HG02840 (cell line): ENCODE results near the gene NCEH1.
"Not testable (repeated sequence)": the region's sequence is repeated elsewhere in the genome, so short reads cannot be mapped to it uniquely, and the experiment has no call there.

Experiments
- ATAC-seq: cut with Tn5 transposase; IDR thresholded peaks from one replicate; pipeline ENCODE4 v1.9.1; 2021; ENCODE audit warnings: mild to moderate bottlenecking, moderate library complexity, moderate number of reproducible peaks; ENCODE audit not compliant: unreplicated experiment, low FRiP score

The NCEH1 gene

DNA sequence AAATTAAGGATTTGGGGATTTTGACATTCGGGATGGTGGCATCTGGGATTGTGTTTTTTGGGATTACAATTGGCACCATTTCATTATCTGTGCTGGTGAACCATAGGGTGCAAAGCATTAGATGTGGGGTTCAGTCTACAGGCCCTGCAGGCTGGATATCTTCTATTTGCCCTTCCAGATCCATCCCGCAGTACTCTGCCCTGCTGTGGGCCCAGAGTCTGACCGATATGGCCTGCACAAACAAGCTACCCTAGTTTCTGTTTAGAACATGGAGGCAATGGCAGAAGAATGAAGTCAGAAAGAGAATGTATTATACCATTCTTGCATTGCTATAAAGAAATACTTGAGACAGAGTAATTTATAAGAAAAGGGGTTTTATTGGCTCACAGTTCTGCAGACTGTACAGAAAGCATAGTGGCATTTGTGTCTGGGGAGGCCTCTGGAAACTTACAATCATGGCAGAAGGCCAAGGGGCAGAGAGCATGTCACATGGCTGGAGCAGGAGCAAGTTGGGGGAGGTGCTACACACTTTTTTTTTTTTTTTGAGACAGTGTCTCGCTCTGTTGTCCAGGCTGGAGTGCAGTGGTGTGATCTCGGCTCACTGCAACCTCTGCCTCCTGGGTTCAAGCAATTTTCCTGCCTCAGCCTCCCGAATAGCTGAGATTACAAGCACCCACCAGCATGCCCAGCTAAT lies 93.7 kb downstream of the NCEH1 start:
- ATAC-seq = no peak

DNA sequence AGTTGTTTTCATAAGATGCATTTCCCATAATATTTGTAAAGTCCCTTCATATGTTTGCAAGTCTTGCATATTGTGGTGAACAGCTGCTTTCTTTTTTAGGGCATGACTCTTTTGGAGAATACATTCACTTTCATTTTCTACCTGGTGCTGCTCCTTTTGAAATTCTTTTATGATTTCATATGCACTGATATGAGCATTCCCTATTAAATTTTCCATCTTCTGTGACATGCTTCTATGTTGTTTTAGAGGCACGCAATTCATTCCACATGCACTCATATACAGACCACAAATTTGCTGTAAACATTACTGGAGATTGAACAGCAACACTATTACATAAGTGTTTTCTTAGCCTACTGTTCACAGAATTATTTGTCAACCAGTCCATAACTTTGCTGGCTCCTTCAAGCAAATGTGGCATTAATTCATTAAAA lies 94.8 kb downstream of the NCEH1 start:
- no peak for ATAC-seq

DNA sequence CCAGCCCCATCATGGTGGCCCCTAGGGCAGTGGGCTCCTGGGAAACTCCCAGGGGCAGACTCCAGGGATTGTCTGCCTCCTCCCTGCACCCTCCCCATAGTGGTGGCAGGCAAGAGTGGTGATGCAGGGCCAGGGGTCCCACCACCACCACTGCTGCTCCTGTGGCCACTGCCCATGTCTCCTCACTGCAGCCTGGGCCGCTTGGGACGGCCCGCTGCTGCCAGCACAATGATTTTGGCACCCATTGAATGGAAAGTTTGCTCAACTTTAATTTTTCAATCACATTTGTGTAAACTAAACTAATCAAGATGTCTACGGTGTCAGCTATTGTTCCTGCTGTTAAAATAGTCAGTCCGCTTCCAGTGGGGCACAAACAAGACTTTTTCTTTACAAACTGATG lies 95.6 kb downstream of the NCEH1 start:
- no peak for ATAC-seq

DNA sequence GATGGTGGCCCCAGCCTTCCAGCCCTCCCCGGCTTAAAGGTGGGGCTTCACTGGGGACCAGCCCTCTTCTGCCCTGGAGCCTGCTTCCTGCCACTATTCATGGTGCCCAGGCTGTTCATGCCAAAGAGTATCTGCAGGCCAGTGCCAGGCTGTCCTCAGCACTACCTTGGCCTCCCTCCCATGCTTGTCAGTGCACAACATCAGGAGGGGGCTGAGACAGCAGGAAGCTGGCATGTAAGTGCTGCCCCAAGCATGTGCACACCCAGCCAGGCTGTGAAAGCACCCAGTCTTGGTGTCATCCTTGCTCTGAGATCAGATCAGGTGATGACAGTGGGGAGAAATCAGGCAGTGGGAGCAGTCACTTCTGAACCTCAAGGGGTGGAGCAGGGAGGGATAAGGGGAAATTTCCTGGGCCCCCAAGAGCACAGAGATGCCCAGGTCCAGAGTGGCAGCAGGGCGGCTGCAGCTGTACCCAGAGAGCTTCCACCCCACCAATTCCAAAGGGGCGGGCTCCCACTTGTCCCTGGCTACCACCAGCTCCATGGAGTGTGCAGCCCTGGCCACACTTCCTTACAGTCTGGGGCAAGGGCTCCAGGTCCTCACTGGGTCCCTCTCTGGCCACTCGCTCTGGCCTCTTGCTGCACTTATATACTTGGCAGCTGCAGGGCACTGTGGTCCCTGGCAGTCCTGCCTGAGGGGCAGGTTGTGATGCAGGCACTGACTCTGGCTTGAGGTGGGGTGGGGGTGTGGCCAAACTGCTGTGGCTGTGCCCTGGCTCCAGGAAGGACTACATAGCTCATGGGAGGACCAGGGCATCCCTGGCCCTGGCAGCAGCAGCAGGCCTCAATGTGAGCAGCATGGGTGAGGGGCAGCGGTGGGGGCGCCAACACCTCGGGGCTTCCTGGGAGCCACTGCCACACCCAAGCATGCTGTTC lies 96.3 kb downstream of the NCEH1 start:
- no peak for ATAC-seq

DNA sequence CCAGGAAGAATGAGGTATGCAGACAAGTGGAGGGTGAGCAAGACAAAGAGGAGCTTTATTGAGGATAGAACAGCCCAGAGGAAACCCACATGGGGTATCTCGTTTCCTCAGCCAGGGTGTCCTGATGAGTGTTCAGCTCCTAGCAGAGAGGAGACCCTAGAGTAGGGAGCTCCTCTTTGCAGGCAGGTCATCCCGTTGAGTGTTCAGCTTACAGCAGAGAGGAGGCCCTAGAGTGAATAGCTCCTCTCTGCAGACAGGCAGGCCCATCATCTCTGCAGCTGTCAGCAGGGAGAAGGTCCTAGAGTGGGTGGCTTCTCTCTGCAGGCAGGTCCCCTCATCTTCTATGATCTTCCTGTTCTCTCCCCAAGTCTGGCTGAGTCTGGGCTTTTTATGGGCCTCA lies 97.0 kb downstream of the NCEH1 start:
- no peak for ATAC-seq

DNA sequence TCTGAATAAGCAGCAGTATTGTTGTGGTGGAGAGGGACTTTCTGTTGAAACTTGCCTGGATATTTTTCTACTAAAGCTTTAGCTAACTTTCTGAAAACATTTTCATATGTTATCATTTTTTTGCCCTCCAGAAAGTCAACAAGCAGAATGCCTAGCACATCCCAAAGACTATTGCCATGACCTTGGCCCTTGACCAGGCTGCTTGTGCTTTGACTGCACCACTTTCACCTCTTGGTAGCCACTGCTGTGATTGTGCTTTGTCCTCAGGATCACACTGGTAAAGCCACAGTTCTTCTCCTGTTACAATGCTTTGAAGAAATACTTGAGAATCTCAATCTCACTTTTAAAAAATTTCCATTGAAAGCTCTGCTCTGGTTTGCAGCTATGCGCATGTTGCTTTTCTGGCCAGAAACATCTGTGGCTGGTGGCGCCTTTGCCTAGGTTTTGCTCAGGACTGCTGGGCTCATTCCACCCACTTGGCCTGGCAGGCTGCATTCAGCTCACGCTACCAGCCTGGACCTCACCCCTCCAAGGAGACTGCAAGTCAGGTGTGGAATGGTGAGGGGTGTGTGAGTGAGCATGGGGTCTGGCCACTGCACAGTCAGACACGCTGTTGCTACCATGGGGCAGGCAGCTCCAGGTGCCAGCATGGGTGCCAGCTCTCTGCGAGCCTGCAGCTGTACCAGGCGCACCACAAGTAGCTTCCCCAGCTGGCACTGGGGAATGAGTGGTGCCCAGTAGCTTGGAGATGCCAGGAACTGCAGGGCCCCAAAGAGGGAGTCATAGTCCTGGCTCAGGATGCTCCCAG lies 97.8 kb downstream of the NCEH1 start:
- ATAC-seq = no peak

DNA sequence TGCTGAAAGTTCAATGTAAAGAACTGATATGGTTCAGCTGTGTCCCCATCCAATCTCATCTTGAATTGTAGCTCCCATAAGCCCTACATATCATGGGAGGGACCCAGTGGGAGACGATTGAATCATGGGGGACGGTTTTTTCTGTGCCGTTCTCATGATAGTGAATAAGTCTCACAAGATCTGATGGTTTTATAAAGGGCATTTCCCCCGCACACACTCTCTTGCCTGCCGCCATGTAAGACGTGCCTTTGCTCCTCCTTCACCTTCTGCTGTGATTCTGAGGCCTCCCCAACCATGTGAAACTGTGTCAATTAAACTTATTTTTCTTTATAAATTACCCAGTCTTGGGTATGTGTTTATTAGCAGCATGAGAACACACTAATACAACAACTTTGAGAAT lies 101.1 kb downstream of the NCEH1 start:
- no peak for ATAC-seq

DNA sequence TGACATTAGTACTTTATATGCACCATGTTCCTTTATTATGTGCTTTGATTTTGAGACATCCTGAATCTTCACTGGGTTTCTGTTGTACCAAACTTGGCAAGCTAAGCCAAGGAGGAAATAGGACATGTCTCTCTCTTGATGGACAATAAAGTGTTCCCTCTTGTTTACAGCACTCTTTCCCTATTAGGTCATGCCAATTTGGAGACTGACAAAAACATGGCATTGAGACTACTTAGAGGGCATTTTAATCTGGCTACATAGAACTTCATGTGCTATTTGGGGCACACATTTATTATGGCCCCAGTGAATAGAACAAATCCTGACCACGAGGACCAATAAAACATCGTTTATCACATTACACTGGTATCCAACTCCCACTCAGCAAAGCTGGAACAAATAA lies 102.3 kb downstream of the NCEH1 start:
- no peak for ATAC-seq

DNA sequence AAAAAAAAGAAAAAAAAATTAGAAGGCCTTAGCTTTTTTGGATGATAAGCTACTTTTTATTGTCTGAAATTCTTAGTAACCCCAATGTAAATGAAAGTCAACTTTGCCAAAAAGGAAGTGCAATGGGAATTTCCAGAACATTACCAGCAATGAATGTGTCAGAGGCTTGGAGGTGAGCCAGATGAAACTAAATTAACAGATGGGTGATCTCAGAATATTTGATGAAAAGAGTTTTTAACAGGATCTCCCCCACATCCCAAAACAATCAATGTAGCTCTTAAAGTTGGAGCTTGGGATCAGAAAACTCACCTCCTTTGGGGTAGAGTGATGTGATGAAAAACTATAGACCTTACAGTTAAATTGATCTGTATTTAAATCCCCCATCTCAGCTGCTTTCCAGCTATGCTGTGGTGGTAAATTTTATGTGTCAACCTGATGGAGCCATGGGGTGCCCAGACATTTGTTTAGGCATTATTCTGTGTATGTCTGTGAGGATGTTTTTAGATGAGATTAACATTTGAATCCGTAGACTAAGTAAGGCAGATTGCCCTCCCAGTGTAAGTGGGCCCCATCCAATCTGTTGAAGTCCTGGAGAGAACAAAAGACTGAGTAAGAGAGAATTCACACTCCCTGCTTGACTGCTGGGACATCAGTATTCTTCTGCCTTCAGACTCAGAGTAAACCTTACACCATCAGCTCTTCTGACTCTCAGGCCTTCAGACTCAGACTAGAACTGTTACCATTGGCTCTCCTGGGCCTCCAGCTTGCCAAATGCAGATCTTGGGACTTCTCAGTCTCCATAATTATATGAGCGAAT lies 103.4 kb downstream of the NCEH1 start:
- no peak for ATAC-seq

DNA sequence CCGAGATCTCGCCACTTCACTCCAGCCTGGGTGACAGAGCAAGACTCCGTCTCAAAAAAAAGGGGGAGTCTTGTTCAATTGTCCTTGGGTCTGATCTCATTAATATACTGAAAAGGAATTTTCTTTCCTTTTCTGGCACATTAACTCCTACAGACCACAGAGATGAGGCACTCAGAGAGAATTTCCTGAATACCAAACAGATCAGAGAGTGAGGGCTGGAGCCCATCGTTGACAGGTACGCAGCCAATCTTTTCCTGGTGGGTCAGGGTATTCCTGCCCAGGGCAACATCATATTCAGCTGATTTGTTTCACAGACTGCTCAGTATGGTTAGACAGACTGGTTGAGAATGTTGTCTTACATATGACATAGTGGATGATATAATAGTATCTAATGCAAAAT lies 104.8 kb downstream of the NCEH1 start:
- no peak for ATAC-seq

DNA sequence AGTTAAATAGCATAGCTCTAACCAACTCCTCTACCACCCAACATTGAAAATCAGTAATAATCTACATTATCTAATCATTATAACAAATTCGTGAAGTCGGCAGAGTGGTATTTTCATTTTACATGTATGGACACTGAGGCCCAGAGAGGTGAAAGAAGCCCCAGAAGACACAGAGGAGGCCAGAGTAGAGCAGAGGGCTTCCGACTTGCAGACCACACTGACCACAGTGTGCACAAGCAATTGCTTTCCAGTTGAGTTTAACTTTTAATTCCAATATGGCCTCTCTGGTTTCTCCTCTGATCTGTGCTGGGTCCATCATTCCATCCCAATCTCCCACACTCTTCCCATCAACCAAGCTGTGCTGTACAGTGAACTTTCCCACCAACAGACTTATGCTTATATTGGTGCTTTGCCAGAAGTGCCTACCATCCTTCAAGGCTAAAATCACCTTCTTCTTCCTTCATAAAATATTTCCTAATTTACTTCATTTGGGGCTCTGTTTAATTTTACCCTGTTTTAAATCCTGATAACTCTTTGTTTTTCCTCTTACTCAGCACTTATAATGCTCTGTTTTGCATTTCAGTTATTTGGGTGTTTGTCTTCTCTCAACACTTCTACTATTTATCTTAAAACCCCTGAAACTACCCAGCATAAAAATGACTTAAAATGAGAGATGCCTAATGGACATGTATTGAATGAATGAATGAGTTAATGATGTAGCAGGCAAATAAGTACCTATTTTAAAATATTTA lies 105.8 kb downstream of the NCEH1 start:
- no peak for ATAC-seq

DNA sequence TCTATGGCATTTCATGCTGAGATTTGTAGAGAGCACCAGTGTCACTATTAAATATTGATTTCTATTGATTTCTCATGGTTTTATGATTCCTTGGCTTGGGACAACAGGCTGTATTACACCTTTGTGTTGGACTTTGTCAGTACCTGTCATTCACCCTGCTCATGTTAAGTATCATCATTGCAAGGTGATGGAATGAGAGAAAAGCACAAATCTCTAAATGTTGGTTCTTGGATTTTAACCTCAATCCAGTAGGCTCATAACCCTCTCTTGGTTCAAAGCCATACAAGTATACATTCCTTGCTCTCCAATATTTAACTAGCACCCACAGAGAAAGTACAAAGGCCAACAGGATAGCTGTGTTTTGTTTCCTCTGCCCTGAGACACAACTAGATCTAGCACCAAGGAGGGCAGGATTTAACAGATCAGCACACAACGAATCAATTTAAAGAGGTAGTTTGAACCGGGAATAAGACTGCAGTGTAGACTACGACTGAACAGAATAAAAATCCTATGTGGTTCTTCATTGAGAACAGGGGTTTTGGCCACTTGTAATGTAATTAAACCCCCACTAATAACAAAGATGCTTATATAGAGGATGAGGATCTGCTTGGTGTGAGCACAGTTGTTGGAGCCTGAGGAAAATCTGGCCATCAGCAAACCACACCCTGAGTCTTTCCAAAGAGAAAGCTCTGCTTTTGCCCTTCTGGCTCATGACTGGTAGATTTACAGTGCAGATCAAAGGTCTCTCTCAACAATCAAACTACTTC lies 109.6 kb downstream of the NCEH1 start:
- no peak for ATAC-seq

DNA sequence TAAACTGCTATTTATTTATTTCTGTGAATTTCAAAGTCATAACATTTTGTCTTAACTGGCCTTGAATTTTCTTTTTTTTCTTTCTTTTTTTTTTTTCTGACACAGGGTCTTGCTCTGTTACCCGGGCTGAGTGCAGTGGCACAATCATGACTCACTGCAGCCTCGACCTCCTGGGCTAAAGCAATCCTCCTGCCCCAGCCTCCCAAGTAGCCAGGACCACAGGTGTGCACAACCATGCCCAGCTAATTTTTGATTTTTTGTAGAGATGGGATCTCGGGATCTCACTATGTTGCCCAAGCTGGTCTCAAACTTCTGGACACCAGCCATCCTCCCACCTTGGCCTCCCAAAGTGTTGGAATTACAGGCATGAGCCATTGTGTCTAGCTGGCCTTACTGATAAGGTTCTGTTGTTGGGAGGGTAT lies 110.2 kb downstream of the NCEH1 start:
- ATAC-seq = no peak

DNA sequence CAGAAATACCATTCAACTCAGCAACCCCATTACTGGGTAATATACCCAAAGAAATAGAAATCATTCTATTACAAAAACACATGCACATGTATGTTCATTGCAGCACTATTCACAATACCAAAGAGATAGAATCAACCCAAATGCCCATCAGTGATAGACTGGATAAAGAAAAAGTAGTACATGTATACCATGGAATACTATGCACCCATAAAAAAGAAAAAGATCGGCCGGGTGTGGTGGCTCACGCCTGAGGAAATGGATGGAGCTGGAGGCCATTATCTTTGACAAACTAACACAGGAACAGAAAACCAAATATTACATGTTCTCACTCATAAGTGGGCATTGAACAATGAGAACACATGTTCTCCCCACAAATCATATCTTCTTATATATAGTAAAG lies 112.0 kb downstream of the NCEH1 start:
- ATAC-seq = no peak

DNA sequence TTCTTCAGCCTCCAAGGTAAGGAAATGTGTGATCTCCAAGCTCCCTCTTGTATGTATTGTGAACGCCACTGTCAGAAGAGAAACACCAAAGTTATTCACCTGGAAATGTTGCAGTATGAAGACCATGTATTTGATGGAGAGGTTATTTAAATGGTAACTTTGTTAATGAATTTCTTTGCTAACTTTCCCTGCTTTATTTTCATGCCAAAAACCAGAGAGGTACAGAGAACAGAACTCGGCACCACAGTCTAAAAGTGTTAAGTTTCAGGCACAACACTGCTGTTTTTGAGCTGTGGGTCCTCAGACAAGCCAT lies 114.5 kb downstream of the NCEH1 start:
- ATAC-seq = no peak

DNA sequence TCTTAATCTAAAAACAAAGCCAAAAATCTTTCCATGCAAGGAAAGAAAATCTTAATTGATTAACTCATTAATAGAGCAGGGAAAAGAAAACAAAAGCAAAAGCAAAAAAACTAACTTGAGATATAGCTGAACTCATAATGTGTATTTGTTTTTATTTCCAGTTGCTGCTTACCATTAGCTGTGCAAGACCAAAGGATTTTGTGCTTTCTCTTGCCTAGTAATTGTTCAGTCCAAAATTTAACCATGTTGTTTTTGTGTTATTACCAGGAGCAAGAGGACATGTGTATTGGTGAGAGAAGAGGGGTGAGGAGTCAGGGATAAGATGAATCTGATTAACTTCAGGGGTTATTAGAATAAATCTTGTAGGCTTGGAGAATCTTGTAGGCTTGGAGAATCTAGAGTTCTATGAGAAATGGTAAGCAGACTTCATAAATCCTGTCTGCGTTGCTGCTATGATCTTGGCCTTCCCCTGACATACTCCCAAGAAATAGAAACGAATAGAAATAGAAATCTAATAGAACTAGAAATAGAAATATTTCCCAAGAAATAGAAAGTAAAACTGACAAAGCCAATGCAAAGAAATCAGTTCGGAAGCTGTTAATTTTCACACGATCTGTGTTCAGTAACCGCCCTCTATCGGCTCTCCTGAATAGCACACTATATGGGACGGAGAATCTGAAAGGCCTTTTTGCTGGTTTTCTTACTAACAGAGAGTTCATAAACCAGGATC lies 115.0 kb downstream of the NCEH1 start:
- ATAC-seq = peak; percentile 32

DNA sequence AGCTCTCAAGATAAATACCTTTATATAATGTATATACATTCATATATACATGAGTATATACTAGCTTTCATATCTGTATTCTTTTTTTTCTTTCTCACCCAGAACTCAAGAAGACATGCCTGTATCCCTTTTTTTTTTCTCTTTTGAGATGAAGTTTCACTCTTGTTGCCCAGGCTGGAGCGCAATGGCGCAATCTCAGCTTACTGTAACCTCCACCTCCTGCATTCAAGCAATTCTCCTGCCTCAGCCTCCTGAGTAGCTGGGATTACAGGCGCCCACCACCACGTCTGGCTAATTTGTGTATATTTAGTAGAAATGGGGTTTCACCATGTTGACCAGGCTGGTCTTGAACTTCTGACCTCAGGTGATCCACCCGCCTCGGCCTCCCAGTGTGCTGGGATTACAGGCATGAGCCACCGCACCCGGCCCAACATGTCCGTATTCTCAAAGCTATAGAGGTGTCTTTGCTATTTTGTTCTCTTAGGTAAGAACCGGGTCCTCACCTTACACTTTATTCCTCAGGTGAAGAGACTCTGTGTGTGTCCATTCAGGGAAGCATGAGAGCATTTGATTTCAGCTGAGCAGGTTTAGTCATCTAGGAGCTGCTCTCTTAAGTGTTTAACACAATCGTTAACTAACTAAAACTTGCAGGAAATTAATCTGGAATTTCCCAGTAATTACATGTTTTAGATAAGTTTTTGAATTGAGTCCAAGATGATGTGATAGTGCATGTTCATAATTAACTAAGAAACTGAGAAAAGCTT lies 115.8 kb downstream of the NCEH1 start:
- not testable (repeated sequence) for ATAC-seq
